CD14-positive monocyte (primary cell): ENCODE data around the gene PTGDR2. TPM values are rescaled to one million over a fixed set of nuclear protein-coding genes. Genes with fewer than 3 reads are reported as not detected.

Experiments used
- DNase-seq, 3 donors: peaks; one replicate each; pipeline ENCODE4 v3.0.0-alpha.2; 2011 to 2022
- H2AFZ ChIP-seq: 2 replicates; pipeline ENCODE4 v1.6.0; 2012; ENCODE audit warnings: mild to moderate bottlenecking, low read depth, low read length, inconsistent platforms; ENCODE audit not compliant: insufficient read depth, poor library complexity, severe bottlenecking
- H3K27ac ChIP-seq, 2 donors: 1 replicate in 1 of 2; 2 replicates in 1 of 2; pipeline ENCODE4 v1.5.1; 2012 to 2013; ENCODE audit warnings: low read length in 2 of 2, control low read depth in 1 of 2, inconsistent platforms in 1 of 2, low read depth in 1 of 2, mild to moderate bottlenecking in 1 of 2
- H3K27me3 ChIP-seq, 2 donors: one replicate each; pipeline versions ENCODE4 v1.6.0 to v1.6.1; 2011 to 2013; ENCODE audit warnings: low read length in 2 of 2; ENCODE audit not compliant: control insufficient read depth in 2 of 2, insufficient read depth in 2 of 2
- H3K36me3 ChIP-seq, 2 donors: replicated peaks in 1 of 2; 1 replicate in 1 of 2; 2 replicates in 1 of 2; pipeline versions ENCODE4 v1.5.1 to v1.6.1; 2012 to 2013; ENCODE audit warnings: low read length in 2 of 2, control low read depth in 1 of 2, inconsistent platforms in 1 of 2, mild to moderate bottlenecking in 1 of 2; ENCODE audit not compliant: insufficient read depth in 2 of 2, control insufficient read depth in 1 of 2
- H3K4me1 ChIP-seq, 2 donors: 1 replicate in 1 of 2; 2 replicates in 1 of 2; pipeline versions ENCODE4 v1.5.1 to v1.6.1; 2012 to 2013; ENCODE audit warnings: low read length in 2 of 2, control low read depth in 1 of 2, inconsistent platforms in 1 of 2, mild to moderate bottlenecking in 1 of 2, moderate library complexity in 1 of 2; ENCODE audit not compliant: insufficient read depth in 2 of 2, control insufficient read depth in 1 of 2
- H3K4me2 ChIP-seq: replicated peaks from 2 replicates; pipeline ENCODE3; 2012; ENCODE audit warnings: low read length, moderate library complexity, mild to moderate bottlenecking; ENCODE audit not compliant: poor library complexity, severe bottlenecking; ENCODE audit errors: extremely low read depth
- H3K4me3 ChIP-seq, 3 experiments: fragments of 200-600 bp in 1 of 3; sonication (generic) in 1 of 3; replicated peaks in 1 of 3; 1 replicate in 2 of 3; 2 replicates in 1 of 3; pipeline ENCODE4 v1.5.1; 2011 to 2013; ENCODE audit warnings: low read length in 3 of 3, mild to moderate bottlenecking in 3 of 3, control low read depth in 2 of 3, low read depth in 2 of 3, inconsistent platforms in 1 of 3, moderate library complexity in 1 of 3
- H3K79me2 ChIP-seq: 2 replicates; pipeline ENCODE4 v1.6.0; 2012; ENCODE audit warnings: mild to moderate bottlenecking, control low read depth, inconsistent platforms, low read length, moderate library complexity; ENCODE audit not compliant: insufficient read depth
- H3K9ac ChIP-seq: 2 replicates; pipeline ENCODE4 v1.6.0; 2017; ENCODE audit warnings: low read length, mild to moderate bottlenecking; ENCODE audit not compliant: insufficient read depth, poor library complexity, severe bottlenecking
- H3K9me3 ChIP-seq, 2 donors: replicated peaks in 1 of 2; 1 replicate in 1 of 2; 2 replicates in 1 of 2; pipeline versions ENCODE4 v1.5.1 to v1.6.1; 2012 to 2013; ENCODE audit warnings: low read length in 2 of 2, control low read depth in 1 of 2; ENCODE audit not compliant: control insufficient read depth in 1 of 2, insufficient read depth in 1 of 2
- H4K20me1 ChIP-seq: 2 replicates; pipeline ENCODE4 v1.6.0; 2012; ENCODE audit warnings: mild to moderate bottlenecking, low read length, control low read depth, moderate library complexity; ENCODE audit not compliant: insufficient read depth
- H3K27ac Mint-ChIP-seq, 7 donors: one replicate each; pipeline ENCODE4 v1.8.0; 2020; ENCODE audit warnings: mild to moderate bottlenecking in 7 of 7, mixed read lengths in 7 of 7, moderate library complexity in 6 of 7, inconsistent platforms in 2 of 7
- H3K27me3 Mint-ChIP-seq, 3 donors: one replicate each; pipeline ENCODE4 v1.8.0; 2021 to 2022; ENCODE audit warnings: low read depth in 3 of 3, mild to moderate bottlenecking in 3 of 3, mixed read lengths in 3 of 3, moderate library complexity in 3 of 3, inconsistent platforms in 1 of 3
- H3K36me3 Mint-ChIP-seq, 2 donors: one replicate each; pipeline ENCODE4 v1.8.0; 2020; ENCODE audit warnings: mixed read lengths in 2 of 2, inconsistent platforms in 1 of 2, mild to moderate bottlenecking in 1 of 2
- H3K4me1 Mint-ChIP-seq: one replicate; pipeline ENCODE4 v1.8.0; 2020; ENCODE audit warnings: mild to moderate bottlenecking, mixed read lengths
- H3K4me3 Mint-ChIP-seq, 2 donors: one replicate each; pipeline ENCODE4 v1.8.0; 2020; ENCODE audit warnings: mild to moderate bottlenecking in 2 of 2, mixed read lengths in 2 of 2, moderate library complexity in 1 of 2
- H3K9me3 Mint-ChIP-seq, 7 donors: one replicate each; pipeline ENCODE4 v1.8.0; 2020 to 2022; ENCODE audit warnings: mixed read lengths in 7 of 7, mild to moderate bottlenecking in 6 of 7, moderate library complexity in 6 of 7, inconsistent platforms in 2 of 7
- CTCF ChIP-seq: fragments of 200-600 bp; IDR thresholded peaks from one replicate; pipeline ENCODE4 v1.8.0; 2022; ENCODE audit warnings: antibody characterized with exemption, mild to moderate bottlenecking
- WGBS: methylation state at CpG from one replicate; pipeline ENCODE4 v1.1.5; 2013; ENCODE audit warnings: missing lambda C conversion rate; ENCODE audit not compliant: insufficient coverage; 5-methylcytosine and 5-hydroxymethylcytosine counted together
- intact Hi-C, 2 donors: fragments of 100-400 bp; cut with micrococcal nuclease; formaldehyde crosslinking; loops; one replicate each; pipeline versions ENCODE4 v1.15.0 to v1.15.1; 2023
- polyA plus RNA-seq, 3 donors: library from polyadenylated mRNA; depleted of rRNA in 1 of 3; unstranded in 2 of 3; stranded (reverse) in 1 of 3; fragments of 300-500 nt in 2 of 3; fragments of >200 nt in 1 of 3; fragmentation: Illumina TruSeq in 2 of 3; gene quantifications; 1 replicate in 2 of 3; 2 replicates in 1 of 3; pipeline ENCODE4 v1.2.3, GENCODE V29; 2012 to 2021

PTGDR2 gene
- polyA plus RNA-seq, 3 donors, result 0.32 to 0.65 (median 0.46) TPM

- Histone ChIP-seq H3K27ac (peak overlapping the region; percentile 50 to 75), H4K20me1 (no peaks in the 10 kb centered on the region), H3K9ac (no peak overlapping the region), H3K9me3 (no peaks in the 10 kb centered on the region), H3K4me3 (peak overlapping the region in 1 of 3 experiments; percentile 42), H2AFZ (no peak overlapping the region), H3K36me3 (no peaks in the 10 kb centered on the region), H3K27me3 (peaks cover 0 to 2% of the 10 kb centered on the region in 2 donors), H3K4me1 (peaks cover 36 to 37% of the 10 kb centered on the region in 2 donors), H3K79me2 (no peaks in the 10 kb centered on the region), H3K4me2 (peak overlapping the region; percentile 45)
- Mint-ChIP-seq H3K4me3 (peak overlapping the region in 1 of 2 donors; percentile 56), H3K27ac (peak overlapping the region; percentile 85 to 96 (median 92)), H3K4me1 (peaks cover 38% of the 10 kb centered on the region), H3K9me3 (peaks cover 0 to 3% (median 0%) of the 10 kb centered on the region in 7 donors), H3K36me3 (no peaks in the 10 kb centered on the region), H3K27me3 (peaks cover 1 to 6% (median 5%) of the 10 kb centered on the region in 3 donors)
- TF ChIP-seq CTCF, result no peak
- intact Hi-C loops, result loop anchor here (5.0 to 10.0 kb wide), 2 partner anchors 57 to 300 kb away; no protein-coding TSS in a partner anchor
- peak; percentile 12 to 41 (median 36) for DNase-seq
- 73% methylated on average over 5 of the region's 7 CpGs for WGBS
Measured at GRCh38 chr11:60834742-60835533, 20.8 kb downstream of the PTGDR2 start.

DNA sequence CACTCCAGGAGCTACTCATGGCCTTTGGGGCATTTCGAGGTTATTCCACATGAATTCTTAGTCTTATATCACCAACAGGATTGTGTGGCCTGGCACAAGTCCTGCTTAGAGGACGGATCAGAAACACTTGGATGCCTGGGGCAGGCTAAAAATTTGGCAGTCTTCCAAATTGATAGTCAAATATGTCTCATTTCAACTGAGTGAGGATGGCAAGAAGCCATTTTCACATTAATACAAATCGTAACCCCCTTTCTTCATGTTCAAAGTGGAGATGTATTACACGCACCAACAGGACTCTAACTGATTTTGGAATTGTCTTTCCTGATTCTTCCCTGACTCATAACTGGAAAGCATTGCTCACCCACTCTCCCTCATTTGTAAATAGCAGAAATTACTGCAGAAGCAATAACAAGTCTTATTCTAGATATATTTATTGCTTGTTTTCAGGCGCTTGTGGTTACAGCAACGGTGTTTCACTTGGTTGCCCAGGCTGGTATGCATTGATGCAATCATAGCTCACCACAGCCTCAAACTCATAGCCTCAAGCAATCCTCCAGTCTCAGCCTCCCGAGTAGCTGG, 24.2 kb downstream of the PTGDR2 start:
- Histone ChIP-seq H3K4me1 (peaks cover 27 to 31% of the 10 kb centered on the region in 2 donors), H3K27ac (no peak overlapping the region), H3K9me3 (no peaks in the 10 kb centered on the region), H3K4me3 (no peak overlapping the region), H3K36me3 (no peaks in the 10 kb centered on the region), H3K4me2 (no peak overlapping the region), H3K9ac (no peak overlapping the region), H2AFZ (no peak overlapping the region), H3K27me3 (peaks cover 0 to 2% of the 10 kb centered on the region in 2 donors), H4K20me1 (no peaks in the 10 kb centered on the region), H3K79me2 (no peaks in the 10 kb centered on the region)
- Mint-ChIP-seq H3K9me3 (peaks cover 0 to 3% (median 0%) of the 10 kb centered on the region in 7 donors), H3K36me3 (no peaks in the 10 kb centered on the region), H3K27ac (no peak overlapping the region), H3K4me3 (no peak overlapping the region), H3K27me3 (peaks cover 2 to 5% (median 3%) of the 10 kb centered on the region in 3 donors), H3K4me1 (peaks cover 30% of the 10 kb centered on the region)
- no peak for DNase-seq
- no peak for TF ChIP-seq CTCF
- intact Hi-C loops, result loop anchor here (1.0 to 10.0 kb wide), 4 partner anchors 56 to 303 kb away; no protein-coding TSS in a partner anchor
- 53% methylated on average over 3 of the region's 7 CpGs for WGBS
